SKM-1 treated with dmso at 0.1 percent for 144 hours (cell line): ENCODE data around the gene FSHR.

Experiments
- DNase-seq: peaks from one replicate; lab custom pipeline; 2025; ENCODE audit not compliant: unreplicated experiment; lab: John Stamatoyannopoulos, UW

The FSHR gene

DNA sequence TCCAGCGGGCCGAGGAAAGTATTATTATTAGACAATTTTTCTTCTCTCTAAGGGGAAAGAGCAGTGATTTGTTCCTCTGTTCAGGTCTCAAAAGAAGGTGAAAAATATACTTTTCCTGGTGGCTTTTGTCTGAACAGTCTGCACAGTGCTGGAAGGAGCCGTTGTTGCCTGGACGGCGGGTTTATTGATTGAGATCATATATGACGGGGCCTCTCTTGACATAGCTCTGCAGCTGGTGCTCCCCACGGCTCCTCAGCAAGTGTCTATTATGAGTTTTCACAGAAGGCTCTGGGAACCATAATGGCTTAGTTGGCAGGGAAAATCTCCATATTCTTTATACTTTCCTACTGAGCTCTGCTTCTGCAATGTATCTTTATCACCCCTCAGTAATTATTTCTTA, 42.9 kb downstream of the FSHR start:
- no peak for DNase-seq

DNA sequence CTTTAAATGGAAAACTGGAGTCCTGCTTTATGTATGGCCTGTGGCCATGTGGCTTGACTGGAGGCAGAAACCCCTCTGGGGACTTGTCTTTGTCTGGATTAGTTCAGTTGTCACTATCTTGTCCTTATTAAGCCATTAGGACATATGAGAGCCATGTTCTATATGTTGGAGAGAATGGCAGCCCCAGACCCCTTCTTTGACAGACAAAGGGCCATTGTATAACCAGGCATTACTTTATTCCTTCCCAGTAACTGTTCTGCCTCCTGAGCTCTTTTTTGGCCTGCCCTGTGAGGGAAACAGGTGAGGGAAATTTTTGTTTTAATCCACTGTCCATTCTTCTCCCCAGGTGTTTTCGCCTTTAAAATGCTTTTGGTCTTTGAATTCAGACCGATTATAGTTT, 43.3 kb downstream of the FSHR start:
- no peak for DNase-seq

DNA sequence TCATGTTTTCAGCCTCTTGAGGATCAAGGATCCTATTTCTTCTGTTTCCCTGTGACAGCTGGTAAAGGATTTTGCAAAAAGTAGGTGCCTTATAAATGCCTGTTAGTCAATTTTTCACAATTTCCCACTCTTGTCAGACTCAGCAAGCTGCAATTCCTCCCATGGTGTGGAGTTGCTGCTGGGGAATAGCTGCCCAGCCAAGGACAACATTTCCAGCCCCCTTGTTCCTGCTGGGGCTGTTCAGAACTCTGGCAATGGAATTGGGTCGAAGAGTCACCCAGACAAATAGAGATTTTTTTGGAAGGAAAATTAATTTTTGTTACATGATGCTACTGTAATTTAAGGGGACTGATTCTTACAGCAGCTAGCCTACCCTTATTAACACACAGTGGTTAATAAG, 43.7 kb downstream of the FSHR start:
- DNase-seq, result no peak

DNA sequence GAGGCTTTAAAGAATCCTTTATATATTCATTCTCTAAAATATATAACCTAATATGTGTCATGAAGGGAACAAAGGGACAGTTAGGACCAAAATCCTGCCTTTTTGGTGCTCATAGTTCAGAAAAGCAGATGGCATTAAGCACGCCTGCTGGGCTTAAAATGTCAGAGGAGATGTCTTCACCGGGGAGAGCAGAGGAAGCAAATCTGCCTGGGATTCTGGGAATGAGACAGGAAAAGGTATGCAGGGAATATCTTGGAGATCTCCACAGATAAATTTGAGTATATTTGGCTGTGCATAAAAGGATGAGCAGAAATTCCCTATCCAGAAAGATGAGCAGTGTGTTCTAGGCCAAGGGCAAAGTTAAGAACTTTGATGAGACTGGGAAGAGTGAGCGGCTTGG, 45.5 kb downstream of the FSHR start:
- DNase-seq, result no peak

DNA sequence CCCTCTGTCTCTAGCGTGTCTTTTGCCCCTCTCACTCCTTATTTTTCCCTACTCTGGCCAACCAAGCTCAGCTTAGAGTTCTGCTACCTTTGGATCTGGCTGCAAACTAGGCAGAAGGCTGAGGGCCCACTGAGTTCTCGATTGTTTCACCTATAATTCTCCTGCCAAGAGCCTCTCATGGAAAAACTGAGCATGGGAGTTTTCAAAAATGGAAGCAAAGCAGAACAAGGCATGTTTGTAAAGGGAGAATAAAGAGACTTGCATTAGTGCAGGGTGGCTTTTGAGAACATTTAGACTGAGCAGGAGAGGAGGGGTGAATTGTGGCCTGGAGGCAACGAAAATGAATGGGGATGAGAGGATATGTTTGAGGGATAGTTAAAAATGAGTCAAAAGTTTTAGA, 45.9 kb downstream of the FSHR start:
- no peak for DNase-seq

DNA sequence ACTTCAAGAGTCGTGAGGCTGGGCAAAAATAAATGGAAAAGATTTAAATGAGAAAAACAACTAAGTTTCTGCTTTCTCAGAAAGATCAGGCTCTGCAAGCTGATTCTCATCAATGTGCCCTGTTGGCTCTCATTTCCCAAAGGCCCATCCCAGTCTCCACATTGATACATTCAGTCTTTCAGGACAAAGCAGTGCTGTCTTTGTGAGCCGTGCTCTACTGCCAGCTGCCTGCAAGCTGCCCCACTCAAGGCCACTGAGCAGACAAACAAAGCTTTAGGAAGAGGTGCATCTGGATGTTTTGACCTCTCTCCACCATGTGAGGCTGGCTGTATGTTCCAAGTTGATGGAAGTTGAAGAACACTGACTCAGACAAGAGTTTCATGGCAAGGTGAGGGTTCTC, 48.8 kb downstream of the FSHR start:
- DNase-seq, result no peak

DNA sequence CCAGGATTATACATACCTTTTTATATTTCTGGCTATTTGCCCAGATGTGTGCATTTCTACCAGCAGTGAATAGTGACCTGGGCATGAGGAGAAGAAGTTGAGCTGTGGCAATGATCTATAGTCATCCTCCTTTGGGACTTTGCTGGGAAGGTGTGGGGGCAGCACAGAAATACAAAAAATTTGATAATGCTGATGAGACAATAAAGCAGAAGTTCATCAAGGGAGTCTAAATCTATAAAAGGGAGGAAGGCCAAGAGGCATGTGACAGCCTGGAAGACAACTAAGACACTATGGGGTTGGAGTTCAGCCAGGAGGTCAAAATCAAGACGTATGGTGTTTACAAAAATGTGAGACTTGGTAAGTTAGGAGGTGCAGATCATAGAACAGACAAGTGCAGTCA, 52.2 kb downstream of the FSHR start:
- DNase-seq, result no peak

DNA sequence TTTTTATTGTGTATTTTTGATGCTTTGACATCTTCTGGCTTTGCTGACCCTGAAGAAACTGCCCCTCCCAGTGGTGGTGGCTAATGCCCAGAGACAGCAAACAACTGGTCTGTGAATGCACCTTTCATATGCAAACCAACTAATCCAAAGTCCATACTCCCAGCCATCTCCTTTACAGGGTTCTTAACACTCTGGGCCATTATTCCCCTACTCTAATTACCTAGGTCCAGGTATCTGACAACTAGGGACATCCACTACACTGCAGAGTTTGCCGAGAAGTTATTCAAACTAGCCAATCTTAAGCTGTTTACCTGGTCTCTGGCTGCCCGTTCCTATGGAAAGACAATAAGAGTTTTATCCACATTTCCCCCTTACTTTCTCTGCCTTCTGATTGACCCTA, 73.6 kb downstream of the FSHR start:
- DNase-seq, result no peak

DNA sequence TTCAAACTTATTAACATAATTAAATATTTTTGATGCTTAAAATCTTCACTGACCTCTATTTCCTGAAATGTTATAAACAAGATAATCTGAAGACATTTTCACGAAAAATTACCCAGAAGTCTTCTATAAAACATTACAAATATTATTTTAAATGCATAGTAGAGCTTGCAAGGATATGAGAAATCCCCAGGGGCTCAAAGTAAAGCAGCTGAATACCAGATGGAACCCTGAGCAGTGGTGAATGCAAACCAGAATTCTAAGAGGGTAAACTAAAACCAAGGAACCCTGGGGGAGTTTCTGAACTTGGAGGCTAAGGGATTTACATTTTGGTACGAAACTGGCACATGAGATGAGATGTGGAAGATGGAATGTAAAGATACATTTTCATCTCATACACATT, 83.6 kb downstream of the FSHR start:
- no peak for DNase-seq

DNA sequence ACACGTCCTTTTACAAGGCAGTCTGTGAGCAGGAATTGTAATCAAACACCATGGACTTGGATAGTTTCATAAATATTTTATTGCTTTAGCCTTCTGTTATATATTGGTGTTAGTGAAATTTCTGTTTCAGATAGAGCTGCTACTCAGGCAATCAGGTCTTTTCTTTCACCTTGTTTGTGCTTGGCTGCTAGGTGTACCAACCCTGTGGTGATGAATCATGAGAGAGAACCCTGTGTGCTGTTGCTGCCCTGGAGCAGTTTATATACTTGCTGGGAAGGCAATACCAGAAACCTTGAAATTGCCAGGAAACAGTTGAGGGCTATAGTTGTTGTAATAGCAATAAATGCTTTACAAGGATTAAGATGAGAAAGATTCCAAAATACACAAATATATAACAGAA, 84.5 kb downstream of the FSHR start:
- DNase-seq, result no peak

DNA sequence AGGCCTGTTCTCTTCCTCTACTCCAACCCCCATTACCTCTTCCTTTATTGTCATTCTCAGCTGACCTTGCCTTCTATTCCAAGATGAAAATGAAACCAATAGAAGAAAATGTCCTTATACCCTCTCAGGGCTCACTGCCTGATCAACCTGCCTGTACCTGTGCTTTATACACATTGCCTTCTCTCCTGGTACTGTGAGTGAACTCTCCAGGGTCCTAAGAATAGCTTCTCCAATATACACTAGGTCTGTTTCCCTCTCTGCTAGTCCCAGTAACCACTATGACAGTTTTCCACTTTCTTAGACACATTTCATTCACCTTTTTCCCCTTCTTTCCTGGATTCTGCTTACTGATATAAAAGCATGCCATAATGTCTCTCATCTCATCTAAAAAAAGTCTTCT, 85.7 kb downstream of the FSHR start:
- no peak for DNase-seq

DNA sequence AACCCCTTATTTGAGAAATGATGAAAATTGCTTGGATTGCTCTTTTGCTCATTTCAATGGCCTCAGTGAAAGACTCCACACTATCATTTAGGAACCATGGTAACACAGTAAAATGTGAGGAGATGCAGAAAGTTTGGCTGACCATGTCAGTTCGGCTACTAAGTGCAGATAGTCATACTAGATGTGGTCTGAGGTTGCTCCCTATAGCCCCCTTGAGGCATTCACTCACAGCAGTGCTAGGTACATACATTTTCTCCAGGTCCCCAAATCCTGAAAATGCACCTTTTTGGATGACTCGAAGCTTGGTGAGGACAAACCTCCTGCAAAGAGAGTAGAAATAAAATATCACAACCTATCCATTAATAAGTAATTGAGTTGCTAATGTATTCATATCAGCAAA, 86.3 kb downstream of the FSHR start:
- DNase-seq, result no peak

DNA sequence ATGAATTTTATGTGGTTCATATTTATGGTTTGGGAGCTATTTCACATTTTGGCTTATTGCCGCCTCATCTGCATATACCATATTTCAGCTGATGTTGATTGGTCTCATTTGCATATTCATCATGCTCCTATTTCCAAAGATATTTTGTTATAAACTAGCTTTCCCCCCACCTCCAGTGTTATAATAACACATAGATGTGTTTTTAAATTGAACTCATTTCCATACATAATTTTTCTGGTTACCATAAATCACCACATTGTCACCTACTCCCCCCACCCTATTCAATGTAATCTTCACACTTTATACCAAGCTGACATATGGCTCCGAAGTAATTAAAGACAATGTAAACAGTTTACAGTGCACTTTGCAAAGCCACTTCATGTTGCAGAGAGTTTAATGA, 101.2 kb downstream of the FSHR start:
- no peak for DNase-seq

DNA sequence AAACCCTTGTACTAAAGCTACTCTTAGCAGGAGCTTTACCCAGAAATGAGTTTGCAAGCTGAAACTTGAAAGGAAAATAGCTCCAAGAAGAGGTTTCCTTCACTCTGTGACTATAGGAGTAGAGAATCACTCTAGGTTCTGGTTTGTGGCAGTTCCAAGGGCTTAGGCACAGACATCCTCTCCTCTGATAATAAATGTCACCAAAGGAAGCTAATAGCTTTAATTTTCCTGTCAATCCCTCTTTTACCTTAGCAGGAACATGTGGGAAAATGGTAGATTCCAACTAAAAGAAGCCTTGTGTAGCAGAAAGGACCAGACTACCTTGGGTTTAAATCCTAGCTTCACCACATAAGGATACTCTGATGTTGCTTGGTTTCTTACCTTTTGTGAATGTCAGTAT, 104.0 kb downstream of the FSHR start:
- DNase-seq, result no peak

DNA sequence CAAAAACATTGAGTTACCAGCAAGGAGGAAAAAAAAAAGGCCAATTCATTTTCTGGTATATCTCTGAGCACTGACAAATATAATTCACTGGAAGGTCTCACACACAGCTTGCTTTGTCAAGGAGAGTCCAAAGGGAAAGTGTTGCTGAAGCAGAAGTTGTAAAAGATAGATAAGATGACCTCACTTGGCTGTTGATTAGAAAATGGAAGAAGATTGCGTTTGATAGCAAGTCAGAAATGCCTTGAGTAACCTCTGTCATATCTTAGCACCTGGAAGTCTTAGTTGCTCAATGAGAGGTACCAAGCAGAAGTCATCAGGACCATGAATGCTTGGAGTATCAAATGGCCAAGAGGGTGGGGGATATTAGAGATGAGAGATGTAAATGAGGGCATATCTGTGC, 105.2 kb downstream of the FSHR start:
- DNase-seq, result no peak

DNA sequence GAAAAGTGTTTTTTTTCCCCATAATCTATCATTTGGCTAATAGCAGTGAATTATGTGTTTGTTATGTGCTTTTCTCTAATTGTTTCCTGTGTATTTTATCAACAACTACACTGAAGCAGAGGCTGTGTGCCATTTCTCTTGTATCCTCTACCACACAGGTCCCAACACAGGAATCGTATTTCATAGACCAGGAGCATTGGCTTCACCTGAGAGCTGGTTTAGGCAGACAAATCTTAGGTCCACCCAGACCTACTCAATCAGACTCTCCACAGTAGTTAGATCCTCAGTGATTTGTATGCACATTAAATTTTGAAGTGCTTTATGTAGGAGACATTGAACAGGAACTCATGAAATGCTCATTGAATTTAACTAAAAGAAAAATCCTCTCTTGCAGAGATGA, 109.2 kb downstream of the FSHR start:
- no peak for DNase-seq

DNA sequence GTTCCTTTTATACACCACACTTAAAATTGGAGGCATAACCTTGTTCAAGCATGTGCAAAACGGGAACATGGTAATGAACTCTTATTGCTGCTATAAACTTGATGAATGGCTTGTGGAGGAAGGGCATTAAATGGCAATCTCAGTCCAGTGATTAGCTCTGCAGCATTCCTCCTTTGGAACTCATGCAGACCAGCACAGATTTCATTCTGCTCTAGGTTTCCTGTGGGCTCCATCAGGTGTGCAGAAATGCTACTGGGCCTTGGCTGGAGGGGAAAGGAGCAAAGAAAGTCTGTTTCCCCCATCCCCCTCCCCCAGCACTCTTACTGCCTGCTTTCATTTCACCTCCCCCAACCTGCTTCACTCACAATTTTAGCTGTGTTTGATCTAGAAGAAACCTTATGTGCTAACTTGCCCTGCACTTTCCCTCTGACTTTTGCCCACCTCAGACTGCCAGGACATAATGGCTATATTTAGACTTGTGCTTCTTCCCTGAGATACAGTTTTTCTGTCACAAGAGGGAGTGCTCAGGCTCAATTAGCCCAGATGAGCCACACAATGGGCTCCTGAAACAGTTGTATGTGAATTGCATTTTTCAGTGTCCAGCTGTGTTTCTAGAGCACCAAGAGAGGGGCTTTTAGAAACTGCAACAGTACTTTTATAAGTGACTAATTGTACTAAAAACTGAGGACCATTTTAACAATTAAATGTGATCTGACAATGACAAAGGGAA, 109.8 kb downstream of the FSHR start:
- no peak for DNase-seq

DNA sequence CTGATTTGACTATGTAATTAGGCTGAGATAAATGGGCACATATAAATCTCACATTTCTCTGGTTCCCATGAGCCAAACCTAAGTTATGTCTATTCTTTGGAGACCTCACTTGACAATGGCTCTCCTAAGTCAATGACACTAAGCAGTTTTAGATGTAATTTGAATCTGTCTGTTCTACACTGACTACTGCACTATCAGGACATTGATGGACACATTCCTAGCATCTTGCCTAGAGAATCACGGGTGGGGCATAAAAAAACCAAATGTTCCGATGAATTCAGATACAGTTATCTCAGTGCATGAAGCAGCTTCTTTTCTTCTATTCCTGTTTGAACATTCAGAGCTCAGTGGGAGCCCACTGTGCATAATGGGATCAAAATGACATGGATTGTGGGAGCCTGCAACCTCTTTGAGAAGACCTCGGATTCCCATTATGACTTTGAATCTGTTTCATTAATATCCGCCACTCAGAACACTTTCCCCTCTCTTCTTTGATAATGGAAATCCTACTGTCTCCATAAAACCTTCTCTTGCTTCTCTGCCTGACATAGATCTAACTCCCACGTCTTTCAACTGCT, 110.8 kb downstream of the FSHR start:
- no peak for DNase-seq

DNA sequence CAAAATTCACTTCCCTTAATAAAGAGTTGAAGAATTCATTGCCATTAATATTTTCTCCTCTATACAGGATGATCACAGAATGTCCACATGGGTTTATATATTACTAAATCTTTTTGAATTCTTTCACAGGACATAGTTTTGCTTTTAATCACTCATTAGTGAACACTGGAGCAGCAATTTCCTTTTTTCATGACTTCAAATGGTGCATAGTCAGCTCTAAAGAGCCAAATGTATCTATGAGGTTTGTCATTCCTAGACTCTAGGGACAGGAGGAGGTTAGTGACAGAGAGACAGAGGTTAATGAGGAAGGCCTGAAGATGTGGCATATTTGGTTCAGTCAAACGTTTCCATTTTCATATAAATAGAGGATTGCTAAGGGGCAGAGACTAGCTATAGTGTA, 111.8 kb downstream of the FSHR start:
- DNase-seq, result no peak

DNA sequence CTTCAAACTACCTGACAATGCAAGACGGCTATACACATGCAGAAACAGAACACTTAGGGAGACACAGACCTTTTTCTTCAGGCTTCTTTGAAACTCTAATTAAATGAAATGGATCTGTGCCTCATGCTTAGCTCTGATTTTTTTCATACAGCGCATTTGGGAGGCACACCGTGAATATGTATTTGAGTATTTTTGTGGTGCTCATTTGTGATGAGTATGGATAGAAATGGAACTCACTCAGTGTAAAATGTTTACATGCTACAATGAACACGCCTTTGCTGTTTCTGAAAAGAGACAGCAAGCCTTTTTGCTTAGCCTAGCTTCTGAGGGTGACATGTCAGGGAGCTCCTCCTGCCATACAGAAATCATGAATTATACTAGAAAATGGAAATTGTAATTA, 113.3 kb downstream of the FSHR start:
- no peak for DNase-seq

DNA sequence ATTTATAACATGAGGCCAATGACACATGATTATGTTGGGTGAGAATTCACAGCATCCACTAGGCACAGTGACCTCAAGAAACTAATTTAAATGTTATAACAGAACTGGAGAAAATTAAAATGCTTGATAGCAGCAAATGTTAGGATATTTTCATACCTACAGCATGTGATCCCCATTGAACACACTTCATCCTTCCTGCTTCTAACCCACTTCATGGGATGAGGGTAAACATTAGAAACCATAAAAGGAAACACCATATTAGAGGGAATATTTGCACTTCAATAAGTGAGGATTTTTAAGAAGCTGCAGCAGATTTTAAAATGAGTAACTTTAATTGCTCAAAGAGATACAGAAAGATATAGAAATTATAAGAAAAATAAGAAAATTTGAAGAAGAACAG, 117.1 kb downstream of the FSHR start:
- no peak for DNase-seq

DNA sequence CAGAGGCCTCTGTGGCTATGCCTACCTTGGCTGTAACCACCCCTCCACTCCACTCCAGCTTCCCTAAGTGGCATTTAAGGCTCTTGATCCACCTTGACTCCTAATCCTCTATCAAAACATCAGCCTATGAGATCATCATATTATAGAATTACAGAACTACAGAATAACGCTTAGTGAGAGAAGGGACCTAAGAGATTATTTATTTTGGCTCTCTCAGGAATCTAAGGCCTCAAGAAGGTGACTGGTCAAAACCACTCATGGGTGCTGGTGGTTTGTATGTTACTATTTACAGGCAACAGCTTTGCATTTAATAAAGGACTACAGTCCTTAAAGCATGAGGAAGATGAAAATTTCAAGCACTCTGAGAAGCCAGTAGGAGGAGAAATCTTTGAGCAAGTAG, 118.8 kb downstream of the FSHR start:
- no peak for DNase-seq
